Activated naive CD8-positive, alpha-beta T cell (primary cell): Measurements from ENCODE around the gene MSMB.
"Not testable (repeated sequence)": the region's sequence is repeated elsewhere in the genome, so short reads cannot be mapped to it uniquely, and the experiment has no call there.

Source experiments
- H3K27ac Mint-ChIP-seq: one replicate; pipeline ENCODE4 v1.8.0; 2021; ENCODE audit warnings: mixed read lengths
- H3K27me3 Mint-ChIP-seq: one replicate; pipeline ENCODE4 v1.8.0; 2021; ENCODE audit warnings: mixed read lengths
- H3K36me3 Mint-ChIP-seq: one replicate; pipeline ENCODE4 v1.8.0; 2021; ENCODE audit warnings: mixed read lengths
- H3K4me1 Mint-ChIP-seq: one replicate; pipeline ENCODE4 v1.8.0; 2021; ENCODE audit warnings: low read depth, mixed read lengths
- H3K4me3 Mint-ChIP-seq: one replicate; pipeline ENCODE4 v1.8.0; 2021; ENCODE audit warnings: mild to moderate bottlenecking, mixed read lengths
- H3K9me3 Mint-ChIP-seq: one replicate; pipeline ENCODE4 v1.8.0; 2021; ENCODE audit warnings: low read depth, mixed read lengths

The MSMB gene

DNA sequence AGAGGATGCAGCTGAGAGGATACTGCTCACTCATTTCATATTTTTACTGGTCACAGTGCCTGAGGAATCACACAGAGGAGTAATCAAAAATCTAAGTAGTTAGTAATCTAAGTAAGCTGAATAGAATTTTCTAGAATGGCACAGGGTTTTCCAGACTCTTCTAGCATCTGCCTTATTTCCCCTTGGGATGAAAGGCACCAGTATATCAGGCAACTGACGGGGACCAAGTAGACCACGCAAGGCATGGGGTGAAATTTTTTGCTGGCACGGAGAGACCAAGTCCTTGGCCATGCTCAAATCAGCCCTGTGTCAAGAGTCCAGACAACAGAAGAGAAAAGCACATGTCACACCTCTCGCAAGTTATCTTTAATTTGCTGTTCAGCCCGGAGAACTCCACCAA, 29.9 kb downstream of the MSMB start:
- Mint-ChIP-seq H3K27ac (peak overlapping the region; percentile 34), H3K36me3 (peaks cover 5% of the 10 kb centered on the region), H3K4me1 (peaks cover 48% of the 10 kb centered on the region), H3K27me3 (no peaks in the 10 kb centered on the region), H3K9me3 (no peaks in the 10 kb centered on the region), H3K4me3 (no peak overlapping the region)

DNA sequence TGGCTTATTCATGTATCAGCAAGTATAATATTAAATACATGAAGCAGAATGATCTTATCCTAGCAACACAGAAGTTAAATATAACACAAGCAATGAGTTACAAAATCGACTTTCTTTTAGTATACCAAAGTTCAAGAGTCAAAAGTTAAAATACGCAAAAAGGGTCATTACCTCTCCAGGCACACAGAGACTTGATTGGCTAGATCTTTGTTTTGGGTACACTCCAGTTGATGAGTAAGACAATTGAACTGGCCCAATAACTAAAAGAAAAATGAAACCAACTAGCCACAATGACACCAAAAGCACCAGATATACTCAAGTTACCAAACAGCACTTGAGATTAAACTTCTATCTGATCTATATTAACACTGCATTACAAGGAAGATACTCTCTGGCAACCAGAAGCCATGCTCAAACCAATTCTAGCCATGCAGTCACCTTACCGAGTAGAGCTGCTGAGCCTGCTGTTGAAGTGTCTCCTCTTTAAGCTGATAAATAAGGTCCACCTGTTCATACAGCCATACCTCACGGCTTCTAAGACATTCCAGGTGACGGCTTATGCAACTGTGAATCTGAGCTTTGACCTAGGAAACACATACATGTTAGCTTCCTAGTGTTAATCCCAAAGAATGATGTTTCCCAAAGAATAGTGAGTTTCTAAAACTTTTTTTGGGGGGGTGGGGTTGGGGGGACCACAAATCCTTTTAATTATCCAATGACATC, 31.2 kb downstream of the MSMB start:
- Mint-ChIP-seq H3K27me3 (no peaks in the 10 kb centered on the region), H3K4me3 (no peak overlapping the region), H3K36me3 (peaks cover 5% of the 10 kb centered on the region), H3K27ac (peak overlapping the region; percentile 68), H3K9me3 (no peaks in the 10 kb centered on the region), H3K4me1 (peaks cover 36% of the 10 kb centered on the region)

DNA sequence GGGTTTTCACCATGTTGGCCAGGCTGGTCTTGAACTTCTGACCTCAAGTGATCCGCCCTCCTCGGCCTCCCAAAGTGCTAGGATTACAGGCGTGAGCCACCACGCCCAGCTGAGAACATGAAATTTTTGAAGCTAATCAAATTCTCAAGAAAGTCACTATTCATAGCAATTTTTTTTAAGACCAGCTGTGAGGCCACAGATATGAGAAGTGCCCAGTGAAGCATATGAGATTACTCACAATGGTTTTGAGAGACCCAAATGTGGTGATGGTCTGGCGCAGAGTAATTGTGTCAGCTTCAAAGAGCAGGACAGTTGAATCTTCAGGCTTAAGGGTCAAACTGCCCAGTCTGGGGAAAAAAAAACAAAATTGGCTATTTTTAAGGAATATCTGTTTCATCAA, 31.9 kb downstream of the MSMB start:
- Mint-ChIP-seq H3K36me3 (peaks cover 5% of the 10 kb centered on the region), H3K27ac (no peak overlapping the region), H3K4me3 (no peak overlapping the region), H3K9me3 (no peaks in the 10 kb centered on the region), H3K27me3 (no peaks in the 10 kb centered on the region), H3K4me1 (peaks cover 29% of the 10 kb centered on the region)

DNA sequence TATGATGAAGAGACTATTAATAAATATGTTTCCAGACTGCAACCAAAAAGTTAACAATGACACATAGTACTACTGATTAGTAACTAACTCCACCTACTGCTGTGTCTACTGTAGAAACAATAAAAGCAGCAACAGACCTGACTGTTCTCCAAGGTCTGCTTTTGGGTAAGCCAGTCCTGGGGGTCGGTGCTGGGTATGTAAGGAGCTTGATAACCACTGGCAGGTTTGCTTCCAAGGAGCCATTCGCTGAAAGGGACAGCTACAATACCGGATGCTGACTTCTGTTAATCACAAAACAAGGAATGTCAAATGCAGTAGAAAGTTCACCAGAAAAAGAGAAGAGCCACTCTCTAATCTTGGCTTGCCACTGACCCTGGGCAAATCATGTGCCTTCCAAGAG, 33.3 kb downstream of the MSMB start:
- no peak overlapping the region for H3K4me3 Mint-ChIP-seq
- H3K27me3 Mint-ChIP-seq = no peaks in the 10 kb centered on the region
- peaks cover 16% of the 10 kb centered on the region for H3K4me1 Mint-ChIP-seq
- peak overlapping the region; percentile 41 for H3K27ac Mint-ChIP-seq
- H3K36me3 Mint-ChIP-seq = peaks cover 8% of the 10 kb centered on the region
- no peaks in the 10 kb centered on the region for H3K9me3 Mint-ChIP-seq

DNA sequence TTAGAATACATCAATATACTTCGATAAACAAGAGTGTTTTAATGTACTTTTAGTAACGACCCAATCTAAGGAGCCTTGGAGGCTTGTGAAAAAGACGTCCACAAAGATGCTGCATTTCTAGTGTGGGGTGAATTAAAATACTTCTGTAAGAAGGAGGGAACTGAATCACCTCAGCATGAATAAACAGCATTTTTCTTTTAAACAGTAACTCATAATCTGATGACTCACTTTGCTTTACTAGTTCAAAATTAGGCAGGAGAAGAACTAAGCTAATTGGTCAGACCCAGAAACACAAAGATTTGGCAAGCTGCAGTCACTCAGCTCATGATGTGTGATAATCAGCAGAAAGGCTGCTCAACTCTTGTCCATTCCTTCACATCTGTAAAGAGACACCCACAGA, 39.9 kb downstream of the MSMB start:
- Mint-ChIP-seq H3K4me3 (no peak overlapping the region), H3K27ac (peak overlapping the region; percentile 75), H3K27me3 (no peaks in the 10 kb centered on the region), H3K9me3 (no peaks in the 10 kb centered on the region), H3K36me3 (peaks cover 6% of the 10 kb centered on the region), H3K4me1 (peaks cover 3% of the 10 kb centered on the region)

DNA sequence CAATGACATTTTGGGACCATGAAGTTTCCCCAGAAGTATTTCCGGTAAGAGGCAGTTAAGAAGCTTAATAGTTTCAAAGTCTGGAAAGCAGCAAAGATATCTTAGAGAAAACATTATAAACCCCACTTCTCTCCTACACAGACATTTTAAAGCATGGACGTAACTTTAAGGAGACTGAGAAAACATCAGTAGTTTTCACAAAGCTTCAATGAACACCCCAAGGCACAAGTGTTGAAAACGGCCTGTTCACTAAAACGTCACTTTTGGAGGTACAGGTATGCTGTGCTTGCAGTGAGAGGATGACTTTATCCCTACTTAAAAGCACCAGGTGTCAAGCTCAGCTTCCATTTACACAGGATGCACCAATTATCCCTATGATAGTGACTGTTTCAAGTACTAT, 40.7 kb downstream of the MSMB start:
- H3K4me1 Mint-ChIP-seq = peaks cover 2% of the 10 kb centered on the region
- no peaks in the 10 kb centered on the region for H3K9me3 Mint-ChIP-seq
- no peaks in the 10 kb centered on the region for H3K27me3 Mint-ChIP-seq
- H3K27ac Mint-ChIP-seq = no peak overlapping the region
- H3K4me3 Mint-ChIP-seq = no peak overlapping the region
- H3K36me3 Mint-ChIP-seq = peaks cover 6% of the 10 kb centered on the region

DNA sequence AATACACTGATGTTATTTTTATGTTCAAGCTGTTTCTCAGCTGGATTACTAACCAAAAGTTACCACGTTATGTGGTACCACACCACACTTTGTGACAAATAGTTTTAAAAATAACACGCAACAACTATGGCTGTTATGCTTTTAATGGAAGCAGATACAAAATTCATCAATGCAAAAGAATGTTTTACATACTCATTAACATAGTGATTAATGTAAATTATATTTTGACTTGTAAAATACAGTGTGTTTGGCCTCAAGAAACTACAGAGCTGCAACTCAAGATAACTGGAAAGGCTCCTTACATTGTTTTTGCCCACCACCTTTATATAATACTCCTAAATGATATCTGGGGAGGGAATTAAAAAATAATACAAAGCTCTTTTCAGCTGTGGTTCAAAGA, 41.1 kb downstream of the MSMB start:
- Mint-ChIP-seq H3K27me3 (no peaks in the 10 kb centered on the region), H3K9me3 (no peaks in the 10 kb centered on the region), H3K4me3 (no peak overlapping the region), H3K27ac (no peak overlapping the region), H3K4me1 (peaks cover 2% of the 10 kb centered on the region), H3K36me3 (peaks cover 7% of the 10 kb centered on the region)

DNA sequence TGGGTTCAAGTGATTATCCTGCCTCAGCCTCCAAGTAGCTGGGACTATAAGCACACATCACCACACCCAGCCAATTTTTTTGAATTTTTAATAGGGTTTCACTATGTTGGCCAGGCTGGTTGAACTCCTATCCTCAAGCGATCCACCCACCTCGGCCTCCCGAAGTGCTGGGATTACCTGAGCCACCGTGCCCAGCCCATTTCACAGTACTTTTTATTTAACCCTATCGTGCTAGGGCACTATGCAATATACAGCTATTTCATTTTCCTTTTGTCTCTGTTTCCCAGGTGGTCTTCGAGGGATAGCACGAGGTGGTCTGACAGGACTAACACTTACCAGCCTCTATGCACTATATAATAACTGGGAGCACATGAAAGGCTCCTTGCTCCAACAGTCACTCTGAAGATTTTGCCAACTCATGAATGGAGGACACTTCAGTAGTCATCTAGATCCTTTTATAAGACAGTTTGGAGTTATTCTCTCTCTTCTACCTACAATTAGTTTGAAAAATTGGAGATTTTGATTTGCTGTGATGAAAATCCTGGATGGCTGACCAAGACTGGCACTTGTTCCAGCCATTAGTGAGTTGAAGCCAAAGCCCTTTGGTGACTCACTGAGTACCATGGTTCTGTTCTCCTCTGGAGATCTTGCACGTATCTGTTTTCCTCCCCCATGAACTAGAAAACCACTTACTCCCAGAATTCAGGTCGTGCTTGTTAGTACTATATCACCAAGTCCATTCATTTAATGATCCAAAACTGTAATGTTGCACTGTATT, 43.0 kb downstream of the MSMB start:
- Mint-ChIP-seq H3K27ac (peak overlapping the region; percentile 61), H3K4me3 (no peak overlapping the region), H3K27me3 (no peaks in the 10 kb centered on the region), H3K9me3 (no peaks in the 10 kb centered on the region), H3K4me1 (peaks cover under 1% of the 10 kb centered on the region), H3K36me3 (peaks cover 16% of the 10 kb centered on the region)

DNA sequence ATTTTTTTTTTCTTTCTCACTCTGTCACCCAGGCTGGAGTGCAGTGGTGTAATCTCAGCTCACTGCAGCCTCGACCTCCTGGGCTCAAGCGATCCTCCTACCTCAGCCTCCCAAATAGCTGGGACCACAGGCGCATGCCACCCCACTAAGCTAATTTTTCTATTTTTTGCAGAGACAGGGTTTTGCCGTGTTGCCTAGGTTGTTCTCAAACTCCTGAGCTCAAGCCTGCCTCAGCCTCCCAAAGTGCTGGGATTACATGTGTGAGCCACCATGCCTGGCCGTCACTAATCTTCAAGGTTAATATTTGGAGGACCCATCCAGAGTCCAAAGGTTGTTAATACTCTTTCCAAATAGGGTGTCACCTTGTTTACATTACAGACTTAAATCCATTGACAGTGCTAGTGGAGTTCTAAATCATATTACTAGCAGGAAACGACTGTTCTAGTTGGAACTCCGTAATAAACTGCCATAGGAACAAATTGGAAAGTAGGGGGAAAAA, 43.8 kb downstream of the MSMB start:
- H3K9me3 Mint-ChIP-seq = not testable (repeated sequence)

DNA sequence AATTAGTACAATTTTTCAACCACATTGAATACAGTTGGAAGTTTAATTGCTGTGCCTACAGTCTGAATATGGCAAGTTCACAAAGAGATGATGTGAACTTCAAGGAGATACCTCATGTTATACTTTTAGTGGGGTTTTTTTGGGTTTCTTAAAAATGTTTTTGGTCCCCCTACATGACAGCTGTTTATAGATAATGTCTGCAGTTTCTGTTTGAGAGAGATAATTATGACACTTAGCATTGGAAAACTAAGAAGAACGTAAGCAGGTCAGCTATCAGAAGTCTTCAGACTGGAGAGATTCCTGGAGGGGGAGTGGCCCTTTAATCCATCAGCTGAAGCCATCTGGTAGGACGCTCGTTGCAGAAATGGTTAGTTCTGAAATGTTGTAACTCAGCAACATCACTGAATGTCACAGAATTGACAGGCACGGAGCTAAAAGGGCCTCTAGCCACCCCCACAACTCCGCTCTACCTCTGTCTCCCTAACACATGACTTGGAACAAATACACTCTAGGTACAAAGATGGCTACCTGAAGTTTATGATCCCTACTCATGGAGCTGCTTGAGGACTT, 44.8 kb downstream of the MSMB start:
- no peaks in the 10 kb centered on the region for H3K4me1 Mint-ChIP-seq
- H3K27me3 Mint-ChIP-seq = no peaks in the 10 kb centered on the region
- H3K4me3 Mint-ChIP-seq = no peak overlapping the region
- no peak overlapping the region for H3K27ac Mint-ChIP-seq
- H3K9me3 Mint-ChIP-seq = no peaks in the 10 kb centered on the region
- H3K36me3 Mint-ChIP-seq = peaks cover 16% of the 10 kb centered on the region

More for the DNA sequence above, 43.8 kb downstream of the MSMB start:
- H3K27ac Mint-ChIP-seq, H3K4me1 Mint-ChIP-seq, H3K4me3 Mint-ChIP-seq, H3K27me3 Mint-ChIP-seq: not testable (repeated sequence)
- peaks cover 16% of the 10 kb centered on the region for H3K36me3 Mint-ChIP-seq

DNA sequence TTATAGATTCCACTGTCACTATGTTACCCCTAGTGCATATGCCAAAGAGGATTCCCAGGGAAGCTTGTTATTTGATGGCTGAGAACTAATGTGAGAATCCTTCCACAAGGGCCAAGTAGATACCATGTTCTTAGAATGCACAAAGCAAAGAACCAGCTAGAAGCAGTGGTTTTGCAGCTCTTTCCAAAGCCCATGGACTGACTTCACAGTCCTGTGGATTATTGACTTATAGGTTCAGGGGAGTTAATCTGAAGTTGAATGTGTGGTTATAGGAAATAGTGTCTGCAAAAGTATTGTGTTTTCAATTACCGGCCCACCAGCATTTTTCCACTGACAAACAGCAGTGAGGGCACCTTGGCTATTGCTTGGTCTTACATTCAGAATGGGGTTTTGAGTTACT, 45.5 kb downstream of the MSMB start:
- no peak overlapping the region for H3K4me3 Mint-ChIP-seq
- no peak overlapping the region for H3K27ac Mint-ChIP-seq
- H3K36me3 Mint-ChIP-seq = peaks cover 16% of the 10 kb centered on the region
- no peaks in the 10 kb centered on the region for H3K27me3 Mint-ChIP-seq
- no peaks in the 10 kb centered on the region for H3K4me1 Mint-ChIP-seq
- no peaks in the 10 kb centered on the region for H3K9me3 Mint-ChIP-seq

DNA sequence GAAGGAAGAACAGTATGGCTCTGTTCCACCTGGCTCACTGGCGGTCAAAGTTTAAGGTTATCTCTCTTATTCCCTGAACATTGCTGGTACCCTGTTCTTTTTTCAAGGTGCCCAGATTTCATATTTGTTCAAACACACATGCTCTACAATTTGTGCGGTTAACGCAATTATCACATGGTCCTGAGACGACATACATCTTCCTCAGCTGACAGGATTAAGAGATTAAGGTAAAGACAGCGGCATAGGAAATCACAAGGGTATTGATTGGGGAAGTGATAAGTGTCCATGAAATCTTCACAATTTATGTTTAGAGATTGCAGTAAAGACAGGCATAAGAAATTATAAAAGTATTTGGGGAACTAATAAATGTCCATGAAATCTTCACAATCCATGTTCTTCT, 46.1 kb downstream of the MSMB start:
- H3K9me3 Mint-ChIP-seq, H3K4me3 Mint-ChIP-seq, H3K4me1 Mint-ChIP-seq, H3K27ac Mint-ChIP-seq, H3K27me3 Mint-ChIP-seq: not testable (repeated sequence)
- H3K36me3 Mint-ChIP-seq = peaks cover 16% of the 10 kb centered on the region

DNA sequence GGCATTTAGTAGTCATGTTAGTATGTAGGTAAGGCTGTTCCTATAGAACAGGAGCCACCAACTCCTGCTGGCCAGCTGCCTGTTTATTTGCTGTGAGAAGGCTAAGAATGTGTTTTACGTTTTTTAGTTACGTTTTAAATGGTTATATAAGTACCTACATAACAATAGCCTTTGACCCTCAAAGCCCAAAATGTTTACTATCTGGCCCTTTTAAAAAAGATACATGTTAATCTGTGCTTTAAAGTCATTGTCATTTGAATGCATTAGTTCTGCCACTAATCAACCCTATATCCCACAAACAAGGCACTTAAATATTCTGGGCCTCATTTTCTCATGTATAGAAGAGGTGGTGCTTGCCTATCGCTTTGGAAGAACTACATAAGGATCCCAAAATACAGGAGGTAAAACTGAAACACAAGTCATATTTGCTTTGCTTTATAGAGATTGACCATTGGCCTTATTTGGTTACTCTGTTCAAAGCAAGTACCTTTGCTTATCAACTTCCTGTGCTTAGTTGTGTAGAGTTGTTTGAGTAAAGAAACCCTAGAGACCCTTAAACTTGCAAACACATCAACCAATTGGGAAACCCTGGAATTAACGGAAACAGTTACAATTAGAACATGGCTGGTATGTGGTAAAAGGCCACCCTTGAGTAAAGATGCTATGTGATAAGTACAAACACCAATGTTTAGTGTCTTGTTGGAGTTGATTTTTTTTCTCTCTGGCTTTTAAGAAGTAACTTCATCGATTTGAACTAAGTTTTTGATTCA, 47.9 kb downstream of the MSMB start:
- H3K27me3 Mint-ChIP-seq = no peaks in the 10 kb centered on the region
- peak overlapping the region; percentile 72 for H3K27ac Mint-ChIP-seq
- no peaks in the 10 kb centered on the region for H3K4me1 Mint-ChIP-seq
- peaks cover 16% of the 10 kb centered on the region for H3K36me3 Mint-ChIP-seq
- H3K4me3 Mint-ChIP-seq = no peak overlapping the region
- no peaks in the 10 kb centered on the region for H3K9me3 Mint-ChIP-seq

DNA sequence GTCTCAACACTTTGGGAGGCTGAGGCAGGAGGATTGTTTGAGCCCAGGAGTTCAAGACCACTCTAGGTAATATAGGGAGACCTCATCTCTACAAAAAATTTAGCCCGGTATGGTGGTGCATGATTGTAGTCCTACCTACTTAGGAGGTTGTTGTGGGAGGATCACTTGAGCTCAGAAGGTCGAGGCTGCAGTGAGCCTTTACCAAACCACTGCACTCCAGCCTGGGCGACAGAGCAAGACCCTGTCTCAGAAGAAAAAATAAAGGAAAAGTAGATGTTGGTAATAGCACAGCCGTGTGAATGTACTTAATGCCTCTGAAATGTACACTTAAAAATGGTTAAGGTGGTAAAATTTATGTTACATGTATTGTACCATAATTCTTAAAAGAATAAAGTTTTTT, 48.5 kb downstream of the MSMB start:
- H3K36me3 Mint-ChIP-seq = peaks cover 18% of the 10 kb centered on the region
- no peaks in the 10 kb centered on the region for H3K4me1 Mint-ChIP-seq
- no peaks in the 10 kb centered on the region for H3K9me3 Mint-ChIP-seq
- H3K27ac Mint-ChIP-seq = no peak overlapping the region
- H3K4me3 Mint-ChIP-seq = no peak overlapping the region
- no peaks in the 10 kb centered on the region for H3K27me3 Mint-ChIP-seq

DNA sequence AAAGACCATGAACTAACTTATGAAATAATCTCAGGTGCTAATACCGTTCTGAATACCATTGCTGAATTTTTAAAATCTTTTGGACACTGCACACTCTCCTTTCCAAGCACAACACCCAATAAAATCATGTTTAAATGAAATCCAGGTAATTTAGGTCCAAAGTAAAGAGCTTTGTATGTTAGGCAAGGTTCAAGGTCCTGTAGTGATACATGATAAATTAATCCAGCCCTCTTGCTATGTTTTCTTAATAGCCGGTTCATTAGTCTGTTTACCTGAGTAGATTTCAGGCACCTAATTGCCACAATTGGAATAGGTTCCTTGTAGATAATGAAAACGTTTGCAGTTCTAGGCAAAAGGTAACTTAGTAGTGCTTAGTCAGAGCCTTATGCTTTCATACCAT, 60.5 kb downstream of the MSMB start:
- H3K4me1 Mint-ChIP-seq, H3K9me3 Mint-ChIP-seq, H3K27me3 Mint-ChIP-seq, H3K27ac Mint-ChIP-seq, H3K4me3 Mint-ChIP-seq, H3K36me3 Mint-ChIP-seq: not testable (repeated sequence)
